HS-27A (cell line): ENCODE measurements around the gene AEN.

Source experiments
- DNase-seq: peaks from one replicate; pipeline ENCODE4 v3.0.0-alpha.2; 2012; ENCODE audit warnings: low read depth, missing footprints

The AEN gene

GRCh38 chr15:88613074-88613944 is 7.8 kb upstream of the AEN start:
- DNase-seq: peak; percentile 51

- DNase-seq: no peak
Observed at GRCh38 chr15:88615303-88616107, 5.6 kb upstream of the AEN start.

- no peak for DNase-seq
Observed at GRCh38 chr15:88616240-88616639, 4.9 kb upstream of the AEN start.

GRCh38 chr15:88617031-88617722 is 4.0 kb upstream of the AEN start:
- no peak for DNase-seq

- no peak for DNase-seq
Observed at GRCh38 chr15:88617790-88618189, 3.4 kb upstream of the AEN start.

DNA sequence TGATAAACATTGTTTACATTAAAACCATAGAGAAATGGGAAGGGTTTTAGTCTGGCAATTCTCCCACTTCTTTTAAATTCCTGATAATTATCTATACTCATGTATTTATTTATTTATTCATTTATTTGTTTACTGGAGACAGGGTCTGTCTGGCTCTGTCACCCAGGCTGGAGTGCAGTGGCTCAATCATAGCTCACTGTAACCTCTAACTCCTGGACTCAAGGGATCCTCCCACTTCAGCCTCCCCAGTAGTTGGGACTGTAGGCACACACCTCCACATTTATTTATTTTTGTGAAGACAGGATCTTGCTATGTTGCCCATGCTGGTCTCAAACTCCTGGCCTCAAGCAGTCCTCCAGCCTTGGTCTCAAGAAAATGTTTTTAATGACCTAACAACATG is 2.5 kb upstream of the AEN start:
- no peak for DNase-seq

GRCh38 chr15:88619796-88620195 is 1.3 kb upstream of the AEN start:
- DNase-seq: no peak

DNA sequence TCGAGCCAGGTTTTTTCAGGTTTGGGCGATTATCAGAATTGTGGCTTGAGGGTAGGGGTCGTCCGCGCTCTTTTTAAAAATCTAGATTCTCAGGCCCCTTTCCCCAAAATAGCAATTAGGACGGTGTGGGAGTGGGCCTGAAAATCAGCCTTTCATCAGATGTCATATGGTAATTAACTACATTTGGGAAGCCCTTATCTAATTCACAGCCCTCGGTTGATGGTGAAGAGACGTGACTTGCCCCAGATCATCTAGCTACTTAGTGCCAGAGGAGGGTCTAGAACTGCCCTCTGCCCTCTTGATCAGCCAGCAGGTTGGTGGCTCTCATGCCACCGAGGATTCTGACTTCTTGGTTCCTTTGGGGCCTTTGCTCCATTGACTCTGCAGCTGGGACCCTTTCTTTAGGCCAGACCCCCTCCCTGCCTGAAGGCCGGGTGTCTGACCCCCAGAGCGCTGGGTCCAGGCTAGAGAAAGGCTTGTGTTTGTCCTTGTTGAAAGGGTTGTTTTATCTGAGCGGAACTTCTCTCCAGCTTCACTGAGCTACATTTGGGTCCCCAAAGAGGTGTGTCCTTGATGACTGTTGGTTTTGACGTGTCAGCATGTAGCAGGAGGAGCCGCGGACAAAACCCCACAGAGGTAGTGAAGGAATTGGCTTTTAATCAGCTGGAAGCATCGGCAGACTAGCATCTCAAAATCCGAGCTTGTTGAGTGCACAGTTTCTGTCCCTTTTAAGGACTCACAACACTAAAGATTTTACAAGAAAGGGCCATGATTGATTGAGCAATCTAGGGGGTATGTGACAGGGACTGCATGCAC is 857 bp downstream of the AEN start:
- no peak for DNase-seq

- DNase-seq: no peak
Observed at GRCh38 chr15:88622605-88622975, 1.4 kb downstream of the AEN start.

DNA sequence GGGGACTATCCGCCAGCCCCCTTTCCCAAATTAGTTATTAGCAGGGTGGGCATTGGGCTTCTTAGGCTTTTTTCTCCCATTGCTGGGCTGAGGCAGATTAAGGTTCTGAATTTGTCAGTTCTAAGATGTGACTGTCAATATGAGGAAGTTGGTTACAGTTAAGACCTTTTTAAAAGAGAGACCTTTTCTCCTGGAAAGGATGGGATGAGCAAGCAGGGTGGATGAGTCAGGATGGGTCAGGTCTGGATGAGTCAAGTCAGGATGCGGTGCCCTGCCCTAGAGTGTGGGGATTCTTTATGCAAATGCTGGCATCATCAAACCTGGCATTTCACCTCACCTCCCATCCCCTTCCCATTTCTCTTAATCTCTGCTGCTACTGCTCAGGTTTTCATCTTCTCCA is 1.9 kb downstream of the AEN start:
- DNase-seq: peak; percentile 58

GRCh38 chr15:88623632-88624031 is 2.5 kb downstream of the AEN start:
- no peak for DNase-seq

GRCh38 chr15:88624156-88624970 is 3.2 kb downstream of the AEN start:
- no peak for DNase-seq

GRCh38 chr15:88624971-88625490 is 3.9 kb downstream of the AEN start:
- no peak for DNase-seq

DNA sequence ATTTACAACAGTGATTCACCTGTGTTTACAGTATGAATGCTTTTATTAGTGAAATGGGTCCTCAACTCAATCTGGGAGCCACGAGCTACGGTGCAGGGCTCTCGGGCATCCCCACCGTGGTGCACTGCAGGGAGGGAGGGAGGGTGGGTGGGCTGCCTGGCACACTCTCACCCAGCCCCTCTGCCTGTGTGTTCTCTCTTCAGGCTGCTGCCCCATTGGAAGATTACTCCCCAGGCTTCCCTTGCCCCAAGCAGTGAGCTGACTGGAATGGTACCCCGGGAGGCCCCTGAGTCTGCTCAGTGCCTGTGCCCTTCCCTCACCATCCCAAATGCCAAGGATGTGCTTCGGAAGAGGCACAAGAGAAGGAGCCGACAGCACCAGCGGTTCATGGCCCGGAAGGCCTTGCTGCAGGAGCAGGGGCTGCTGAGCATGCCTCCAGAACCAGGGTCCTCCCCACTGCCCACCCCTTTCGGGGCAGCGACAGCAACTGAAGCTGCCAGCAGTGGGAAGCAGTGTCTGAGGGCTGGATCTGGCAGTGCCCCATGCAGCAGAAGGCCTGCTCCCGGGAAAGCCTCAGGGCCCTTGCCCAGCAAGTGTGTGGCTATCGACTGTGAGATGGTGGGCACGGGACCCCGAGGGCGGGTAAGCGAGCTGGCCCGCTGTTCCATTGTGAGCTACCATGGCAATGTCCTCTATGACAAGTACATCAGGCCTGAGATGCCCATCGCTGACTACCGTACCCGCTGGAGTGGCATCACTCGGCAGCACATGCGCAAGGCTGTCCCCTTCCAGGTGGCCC is 5.0 kb downstream of the AEN start:
- no peak for DNase-seq

- DNase-seq: no peak
Observed at GRCh38 chr15:88627463-88627862, 6.3 kb downstream of the AEN start.

GRCh38 chr15:88628018-88628654 is 7.0 kb downstream of the AEN start:
- no peak for DNase-seq

DNA sequence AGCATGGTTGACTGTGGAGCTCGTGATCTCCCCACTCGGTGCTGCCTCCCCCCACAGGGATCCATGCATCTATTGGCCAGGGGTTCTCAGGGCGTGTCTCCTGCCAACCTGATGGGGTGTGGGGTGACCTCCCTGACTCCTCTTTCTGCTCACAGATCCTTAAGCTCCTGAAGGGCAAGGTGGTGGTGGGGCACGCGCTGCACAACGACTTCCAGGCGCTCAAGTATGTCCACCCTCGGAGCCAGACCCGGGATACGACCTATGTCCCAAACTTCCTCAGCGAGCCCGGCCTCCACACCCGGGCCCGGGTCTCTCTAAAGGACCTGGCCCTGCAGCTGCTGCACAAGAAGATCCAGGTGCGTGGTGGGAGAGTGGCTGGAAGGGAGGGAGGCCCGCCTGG is 7.9 kb downstream of the AEN start:
- no peak for DNase-seq

GRCh38 chr15:88630141-88630721 is 9.1 kb downstream of the AEN start:
- no peak for DNase-seq
